Psoas muscle (tissue), 8 donors: ENCODE measurements around the gene OSM. TPM values are rescaled to one million over a fixed set of nuclear protein-coding genes. Genes with fewer than 3 reads are reported as not detected.

Source experiments
- ATAC-seq, 4 donors: fragments of 200-7000 bp; cut with Tn5 transposase; one replicate each; pipeline ENCODE4 v1.9.1; 2020; ENCODE audit warnings: moderate library complexity in 3 of 4, mild to moderate bottlenecking in 2 of 4
- DNase-seq, 2 donors: peaks; one replicate each; pipeline ENCODE4 v3.0.0-alpha.2; 2020
- H3K27ac ChIP-seq: fragments of 200-600 bp; one replicate; pipeline ENCODE4 v1.8.0; 2022
- H3K27me3 ChIP-seq, 3 donors: fragments of 200-600 bp in 1 of 3; one replicate each; pipeline versions ENCODE4 v1.6.1 to v1.8.0; 2013 to 2022; ENCODE audit warnings: low read length in 2 of 3, mild to moderate bottlenecking in 2 of 3, moderate library complexity in 1 of 3; ENCODE audit not compliant: insufficient read depth in 3 of 3
- H3K36me3 ChIP-seq, 2 donors: fragments of 200-600 bp in 1 of 2; one replicate each; pipeline versions ENCODE4 v1.6.1 to v1.8.0; 2013 to 2022; ENCODE audit warnings: low read depth in 1 of 2, mild to moderate bottlenecking in 1 of 2, moderate library complexity in 1 of 2; ENCODE audit not compliant: insufficient read depth in 1 of 2
- H3K4me1 ChIP-seq: fragments of 200-600 bp; one replicate; pipeline ENCODE4 v1.8.0; 2022
- H3K4me3 ChIP-seq: fragments of 200-600 bp; one replicate; pipeline ENCODE4 v1.8.0; 2022; ENCODE audit warnings: mild to moderate bottlenecking
- H3K9me3 ChIP-seq: fragments of 200-600 bp; one replicate; pipeline ENCODE4 v1.8.0; 2022
- CTCF ChIP-seq: fragments of 200-600 bp; IDR thresholded peaks from one replicate; pipeline ENCODE4 v1.8.0; 2022; ENCODE audit warnings: antibody characterized with exemption
- WGBS, 3 donors: extraction: QIAGEN DNeasy Blood & Tissue Kit; methylation state at CpG; one replicate each; pipeline versions ENCODE4 v1.1.6 to v1.1.7; 2013; 5-methylcytosine and 5-hydroxymethylcytosine counted together
- intact Hi-C, 2 donors: fragments of 100-400 bp; cut with DNase I; formaldehyde crosslinking; loops; one replicate each; pipeline versions ENCODE4 v1.11.0 to v1.14.2; 2022
- polyA plus RNA-seq, 3 donors: library from polyadenylated mRNA; stranded (reverse); fragments of 200-250 nt; gene quantifications; one replicate each; pipeline ENCODE4 v1.2.3, GENCODE V29; 2013
- total RNA-seq, 4 donors: library from RNA; stranded (reverse); fragmentation: NEBNext Ultra II Directional in 2 of 4; extraction: Animal tissue kit (Norgen Biotek cat#: 25700) in 2 of 4; gene quantifications; one replicate each; pipeline versions ENCODE4 v1.2.1 to v1.2.4, GENCODE V29; 2021 to 2023
- donor health status: healthy with polysubstance abuse.
- donor health status: DM: no; HTN: no; CAD: no; lungs with moderate emphysema.
- donor health status: Bipolar disorder and iron deficiency.
- donor health status: healthy.
- donor health status: DM: yes; HTN: yes; CAD: no.
- donor health status: DM: no; HTN: no; CAD: no.
- donor health status: DM: no; HTN: no; CAD: no.
- donor health status: DM: yes; HTN: yes; CAD: no.

OSM gene
- total and polyA plus RNA-seq, 7 donors = 0.08 to 0.39 (median 0.23) TPM; not detected in 3

DNA sequence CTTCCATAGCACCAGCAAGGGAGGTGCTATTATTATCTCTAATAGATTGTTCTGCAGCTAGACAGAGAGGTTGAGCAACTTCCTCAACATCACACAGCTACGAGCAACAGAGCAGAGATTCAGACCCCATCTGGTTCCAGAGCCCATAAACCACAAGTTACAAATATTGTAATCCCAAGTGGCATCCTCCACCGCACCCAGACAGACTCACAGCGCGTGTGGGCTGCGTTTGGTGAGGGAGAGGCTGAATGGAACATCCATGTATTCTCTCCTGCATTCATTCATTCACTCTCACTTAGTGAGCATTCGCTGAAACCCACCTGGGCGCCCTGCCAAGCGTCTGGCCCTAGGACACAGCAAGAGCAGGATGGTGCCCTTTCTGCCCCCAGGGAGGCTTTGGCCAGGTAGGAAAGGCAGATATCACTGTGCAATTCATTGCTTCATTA is 53.6 kb downstream of the OSM start:
- Histone ChIP-seq H3K36me3 (no peaks in the 10 kb centered on the region), H3K27me3 (peaks cover 0 to 64% (median 9%) of the 10 kb centered on the region in 3 donors), H3K4me3 (no peak overlapping the region), H3K4me1 (no peaks in the 10 kb centered on the region), H3K27ac (no peak overlapping the region), H3K9me3 (no peaks in the 10 kb centered on the region)
- WGBS, 3 donors = 71 to 79% (median 74%) methylated on average over 8 of the region's 8 CpGs
- no peak for TF ChIP-seq CTCF
- intact Hi-C loops = no loop called here
- ATAC-seq = no peak
- no peak for DNase-seq

Other genes with a start within 250 kb of the OSM start
- gene HORMAD2, start 186.4 kb downstream of the OSM start, total RNA-seq = not detected
- not detected for gene HORMAD2, start 186.4 kb downstream of the OSM start, polyA plus RNA-seq
- gene LIF, start 20.1 kb downstream of the OSM start, total RNA-seq = under 1 TPM in 3 of 4 donors, not detected in 1; 0.27 to 0.54 (median 0.38) TPM
- 10 to 100 TPM in 1 of 3 donors, under 1 TPM in 2; 0.10 to 21.4 (median 0.14) TPM for gene LIF, start 20.1 kb downstream of the OSM start, polyA plus RNA-seq
- gene CASTOR1, start 22.7 kb upstream of the OSM start, total RNA-seq = 1 to 10 TPM in 3 of 4 donors, under 1 TPM in 1; 0.44 to 4.8 (median 2.2) TPM
- gene CASTOR1, start 22.7 kb upstream of the OSM start, polyA plus RNA-seq = 1 to 10 TPM; 1.9 to 5.1 (median 2.9) TPM
- 1 to 10 TPM; 2.9 to 4.8 (median 3.3) TPM for gene TBC1D10A, start 60.1 kb upstream of the OSM start, total RNA-seq
- 1 to 10 TPM; 2.2 to 4.2 (median 2.9) TPM for gene TBC1D10A, start 60.1 kb upstream of the OSM start, polyA plus RNA-seq
- gene SF3A1, start 90.0 kb upstream of the OSM start, total RNA-seq = 100 to 1,000 TPM; 107 to 146 (median 121) TPM
- 10 to 100 TPM; 21.6 to 35.5 (median 32.3) TPM for gene SF3A1, start 90.0 kb upstream of the OSM start, polyA plus RNA-seq
- under 1 TPM; 0.17 to 0.88 (median 0.54) TPM for gene CCDC157, start 90.2 kb upstream of the OSM start, total RNA-seq
- 1 to 10 TPM; 1.4 to 2.6 (median 1.5) TPM for gene CCDC157, start 90.2 kb upstream of the OSM start, polyA plus RNA-seq
- 1 to 10 TPM; 5.7 to 9.8 (median 8.2) TPM for gene RNF215, start 120.6 kb upstream of the OSM start, total RNA-seq
- 10 to 100 TPM in 1 of 3 donors, 1 to 10 TPM in 2; 6.1 to 13.8 (median 8.8) TPM for gene RNF215, start 120.6 kb upstream of the OSM start, polyA plus RNA-seq
- 1 to 10 TPM; 1.3 to 2.9 (median 2.1) TPM for gene SEC14L2, start 130.2 kb upstream of the OSM start, total RNA-seq
- 10 to 100 TPM in 1 of 3 donors, 1 to 10 TPM in 1, under 1 TPM in 1; 0.38 to 75.0 (median 1.3) TPM for gene SEC14L2, start 130.2 kb upstream of the OSM start, polyA plus RNA-seq
- gene MTFP1, start 158.9 kb upstream of the OSM start, total RNA-seq = 10 to 100 TPM in 3 of 4 donors, 1 to 10 TPM in 1; 4.3 to 68.7 (median 17.7) TPM
- 100 to 1,000 TPM in 1 of 3 donors, 10 to 100 TPM in 2; 50.8 to 156 (median 71.3) TPM for gene MTFP1, start 158.9 kb upstream of the OSM start, polyA plus RNA-seq
- gene SEC14L3, start 205.2 kb upstream of the OSM start, total RNA-seq = not detected
- gene SEC14L3, start 205.2 kb upstream of the OSM start, polyA plus RNA-seq = under 1 TPM in 1 of 3 donors, not detected in 2; 0.04 TPM
- not detected for gene SEC14L4, start 238.8 kb upstream of the OSM start, total RNA-seq
- under 1 TPM in 2 of 3 donors, not detected in 1; 0.01 to 0.07 TPM for gene SEC14L4, start 238.8 kb upstream of the OSM start, polyA plus RNA-seq